BLaER1 treated with 17β-estradiol and CSF1 and Interleukin-3, amounts not matched to agents 10 nM and 100 nM (cell line): ENCODE results near the gene TMEM44.
"Not testable (repeated sequence)": the region's sequence is repeated elsewhere in the genome, so short reads cannot be mapped to it uniquely, and the experiment has no call there.

ENCODE experiments used
- H3K27ac ChIP-seq, 11 experiments: shearing (Covaris generic); formaldehyde crosslinking; 2 replicates each; pipeline ENCODE4 v1.8.1; 2022
- H3K27me3 ChIP-seq, 11 experiments: shearing (Covaris generic); formaldehyde crosslinking; 2 replicates each; pipeline ENCODE4 v1.8.1; 2022
- H3K36me3 ChIP-seq, 11 experiments: shearing (Covaris generic); formaldehyde crosslinking; 2 replicates each; pipeline ENCODE4 v1.8.1; 2022
- H3K4me1 ChIP-seq, 10 experiments: shearing (Covaris generic); formaldehyde crosslinking; 2 replicates each; pipeline ENCODE4 v1.8.1; 2022
- H3K4me2 ChIP-seq, 11 experiments: shearing (Covaris generic); formaldehyde crosslinking; 2 replicates each; pipeline ENCODE4 v1.8.1; 2022
- H3K4me3 ChIP-seq, 10 experiments: shearing (Covaris generic); formaldehyde crosslinking; 2 replicates each; pipeline ENCODE4 v1.8.1; 2022
- H3K9ac ChIP-seq, 11 experiments: shearing (Covaris generic); formaldehyde crosslinking; 2 replicates each; pipeline ENCODE4 v1.8.1; 2022
- H3K9me3 ChIP-seq, 11 experiments: shearing (Covaris generic); formaldehyde crosslinking; replicated peaks in 1 of 11; 2 replicates each; pipeline ENCODE4 v1.8.1; 2022
- H4K20me1 ChIP-seq, 11 experiments: shearing (Covaris generic); formaldehyde crosslinking; 2 replicates each; pipeline ENCODE4 v1.8.1; 2022
- Cebpa-rat ChIP-seq, 11 experiments: shearing (Covaris generic); IDR thresholded peaks; 2 replicates each; pipeline ENCODE4 v1.8.1; 2022

Gene TMEM44

GRCh38 chr3:194606163-194606562 lies 27.1 kb downstream of the TMEM44 start:
- Histone ChIP-seq H3K9ac (no peak overlapping the region), H4K20me1 (no peaks in the 10 kb centered on the region; a peak in 1 of 22 replicates)

GRCh38 chr3:194605314-194605713 lies 27.9 kb downstream of the TMEM44 start:
- Histone ChIP-seq H3K4me1 (peaks cover 41 to 52% (median 46%) of the 10 kb centered on the region in 10 experiments), H3K36me3 (peaks cover 0 to 60% (median 30%) of the 10 kb centered on the region in 11 experiments; a peak in 21 of 22 replicates), H3K9me3 (peaks cover 8 to 15% (median 12%) of the 10 kb centered on the region in 11 experiments; a peak in 21 of 22 replicates)
- not testable (repeated sequence) for H3K27me3 ChIP-seq, H3K27ac ChIP-seq, H3K9ac ChIP-seq, H3K4me2 ChIP-seq, H3K4me3 ChIP-seq, H4K20me1 ChIP-seq

More at GRCh38 chr3:194606163-194606562, 27.1 kb downstream of the TMEM44 start:
- TF ChIP-seq Cebpa-rat (IDR thresholded peaks at IDR 0.05), result no peak
- peaks cover 33 to 43% (median 38%) of the 10 kb centered on the region in 10 experiments for H3K4me1 ChIP-seq
- no peak overlapping the region for H3K27ac ChIP-seq
- no peaks in the 10 kb centered on the region for H3K27me3 ChIP-seq
- no peak overlapping the region for H3K4me3 ChIP-seq
- H3K36me3 ChIP-seq, result peaks cover 0 to 60% (median 30%) of the 10 kb centered on the region in 11 experiments; a peak in 21 of 22 replicates
- peaks cover 8 to 15% (median 12%) of the 10 kb centered on the region in 11 experiments; a peak in 21 of 22 replicates for H3K9me3 ChIP-seq
- peak overlapping the region in 1 of 11 experiments; percentile 7; a peak in 1 of 22 replicates for H3K4me2 ChIP-seq

- Histone ChIP-seq H3K9me3 (peaks cover 8 to 15% (median 12%) of the 10 kb centered on the region in 11 experiments; a peak in 21 of 22 replicates), H3K9ac (no peak overlapping the region), H3K27me3 (no peaks in the 10 kb centered on the region), H3K4me2 (no peak overlapping the region), H3K36me3 (peaks cover 0 to 60% (median 30%) of the 10 kb centered on the region in 11 experiments; a peak in 21 of 22 replicates), H3K27ac (no peak overlapping the region), H4K20me1 (no peaks in the 10 kb centered on the region; a peak in 1 of 22 replicates), H3K4me3 (no peak overlapping the region), H3K4me1 (peaks cover 44 to 55% (median 50%) of the 10 kb centered on the region in 10 experiments)
- no peak for TF ChIP-seq Cebpa-rat (IDR thresholded peaks at IDR 0.05)
Measured at GRCh38 chr3:194604837-194605236, 28.4 kb downstream of the TMEM44 start.

GRCh38 chr3:194604126-194604525 lies 29.1 kb downstream of the TMEM44 start:
- no peaks in the 10 kb centered on the region for H3K27me3 ChIP-seq
- no peak for TF ChIP-seq Cebpa-rat (IDR thresholded peaks at IDR 0.05)
- H3K4me1 ChIP-seq, result peaks cover 44 to 62% (median 55%) of the 10 kb centered on the region in 10 experiments

GRCh38 chr3:194602669-194603171 lies 30.5 kb downstream of the TMEM44 start:
- Histone ChIP-seq H3K9ac (peak overlapping the region in 8 of 11 experiments; percentile 8 to 79 (median 46); a peak in 11 of 22 replicates), H4K20me1 (no peaks in the 10 kb centered on the region; a peak in 1 of 22 replicates), H3K27ac (peak overlapping the region in 8 of 11 experiments; percentile 2 to 95 (median 84); a peak in 15 of 22 replicates), H3K9me3 (peaks cover 8 to 15% (median 12%) of the 10 kb centered on the region in 11 experiments; a peak in 21 of 22 replicates), H3K27me3 (no peaks in the 10 kb centered on the region), H3K36me3 (peaks cover 0 to 46% (median 30%) of the 10 kb centered on the region in 11 experiments; a peak in 21 of 22 replicates), H3K4me1 (peaks cover 53 to 74% (median 67%) of the 10 kb centered on the region in 10 experiments), H3K4me3 (peak overlapping the region in 2 of 10 experiments; percentile 6 to 24; a peak in 2 of 20 replicates), H3K4me2 (peak overlapping the region; percentile 32 to 95 (median 86))
- TF ChIP-seq Cebpa-rat (IDR thresholded peaks at IDR 0.05), result no peak

More at GRCh38 chr3:194604126-194604525, 29.1 kb downstream of the TMEM44 start:
- H3K9ac ChIP-seq, result no peak overlapping the region
- H4K20me1 ChIP-seq, result no peaks in the 10 kb centered on the region; a peak in 1 of 22 replicates
- peaks cover 8 to 15% (median 12%) of the 10 kb centered on the region in 11 experiments; a peak in 21 of 22 replicates for H3K9me3 ChIP-seq
- no peak overlapping the region for H3K4me3 ChIP-seq
- no peak overlapping the region for H3K27ac ChIP-seq
- peak overlapping the region in 6 of 11 experiments; percentile 80 to 95 (median 89); a peak in 9 of 22 replicates for H3K4me2 ChIP-seq
- peaks cover 0 to 59% (median 30%) of the 10 kb centered on the region in 11 experiments; a peak in 21 of 22 replicates for H3K36me3 ChIP-seq

- peak overlapping the region; percentile 26 to 95 (median 80); a peak in 20 of 22 replicates for H3K27ac ChIP-seq
- peak overlapping the region; percentile 5 to 82 (median 65); a peak in 18 of 22 replicates for H3K9ac ChIP-seq
- no peaks in the 10 kb centered on the region for H3K27me3 ChIP-seq
- no peaks in the 10 kb centered on the region; a peak in 1 of 22 replicates for H4K20me1 ChIP-seq
- peak in 9 of 11 experiments; percentile 64 to 97 (median 92); a peak in 18 of 22 replicates for TF ChIP-seq Cebpa-rat (IDR thresholded peaks at IDR 0.05)
- H3K9me3 ChIP-seq, result no peaks in the 10 kb centered on the region; a peak in 1 of 22 replicates
- H3K36me3 ChIP-seq, result peaks cover 0 to 21% (median 7%) of the 10 kb centered on the region in 11 experiments; a peak in 16 of 22 replicates
- H3K4me1 ChIP-seq, result peaks cover 59 to 94% (median 86%) of the 10 kb centered on the region in 10 experiments
- H3K4me3 ChIP-seq, result peak overlapping the region in 6 of 10 experiments; percentile 13 to 58 (median 45); a peak in 8 of 20 replicates
- peak overlapping the region; percentile 72 to 95 (median 86) for H3K4me2 ChIP-seq
Measured at GRCh38 chr3:194598771-194599557, 34.3 kb downstream of the TMEM44 start.

- no peak overlapping the region for H3K4me3 ChIP-seq
- no peaks in the 10 kb centered on the region for H3K9me3 ChIP-seq
- H3K4me1 ChIP-seq, result peaks cover 66 to 92% (median 84%) of the 10 kb centered on the region in 10 experiments
- H3K27me3 ChIP-seq, result no peaks in the 10 kb centered on the region
- no peaks in the 10 kb centered on the region; a peak in 1 of 22 replicates for H4K20me1 ChIP-seq
- H3K9ac ChIP-seq, result peak overlapping the region in 3 of 11 experiments; percentile 18 to 35 (median 18); a peak in 1 of 22 replicates
- peak overlapping the region in 3 of 11 experiments; percentile 92 to 95 (median 95); a peak in 4 of 22 replicates for H3K27ac ChIP-seq
- H3K36me3 ChIP-seq, result peaks cover 0 to 12% (median 3%) of the 10 kb centered on the region in 11 experiments; a peak in 2 of 22 replicates
- peak overlapping the region in 9 of 11 experiments; percentile 72 to 95 (median 84); a peak in 17 of 22 replicates for H3K4me2 ChIP-seq
- no peak for TF ChIP-seq Cebpa-rat (IDR thresholded peaks at IDR 0.05)
Measured at GRCh38 chr3:194596906-194597305, 36.3 kb downstream of the TMEM44 start.
